HG03460 (cell line): ENCODE results near the gene ZEB1.
"Not testable (repeated sequence)": the region's sequence is repeated elsewhere in the genome, so short reads cannot be mapped to it uniquely, and the experiment has no call there.

ENCODE experiments used
- ATAC-seq: cut with Tn5 transposase; IDR thresholded peaks from one replicate; pipeline ENCODE4 v1.9.1; 2021; ENCODE audit not compliant: unreplicated experiment

ZEB1 gene

GRCh38 chr10:31479752-31480151 is 160.7 kb downstream of the ZEB1 start:
- ATAC-seq, result no peak

GRCh38 chr10:31483546-31483945 is 164.5 kb downstream of the ZEB1 start:
- no peak for ATAC-seq

- ATAC-seq, result no peak
These were observed 165.6 kb downstream of the ZEB1 start for GRCh38 chr10:31484431-31485135.

GRCh38 chr10:31490858-31491504 is 172.0 kb downstream of the ZEB1 start:
- no peak for ATAC-seq

- no peak for ATAC-seq
These were observed 188.4 kb downstream of the ZEB1 start for GRCh38 chr10:31507427-31507826.

GRCh38 chr10:31508234-31508633 is 189.2 kb downstream of the ZEB1 start:
- ATAC-seq, result no peak

- ATAC-seq, result no peak
These were observed 189.9 kb downstream of the ZEB1 start for GRCh38 chr10:31508882-31509281.

GRCh38 chr10:31509989-31510388 is 191.0 kb downstream of the ZEB1 start:
- no peak for ATAC-seq

- ATAC-seq, result no peak
These were observed 196.1 kb downstream of the ZEB1 start for GRCh38 chr10:31515116-31515515.

- no peak for ATAC-seq
These were observed 196.9 kb downstream of the ZEB1 start for GRCh38 chr10:31515819-31516402.

- ATAC-seq, result no peak
These were observed 202.2 kb downstream of the ZEB1 start for GRCh38 chr10:31520986-31521831.

- ATAC-seq, result no peak
These were observed 203.8 kb downstream of the ZEB1 start for GRCh38 chr10:31522820-31523219.

- no peak for ATAC-seq
These were observed 205.4 kb downstream of the ZEB1 start for GRCh38 chr10:31524460-31524859.

GRCh38 chr10:31526178-31526577 is 207.2 kb downstream of the ZEB1 start:
- ATAC-seq, result no peak

- ATAC-seq, result no peak
These were observed 207.7 kb downstream of the ZEB1 start for GRCh38 chr10:31526681-31527080.

- ATAC-seq, result no peak
These were observed 209.8 kb downstream of the ZEB1 start for GRCh38 chr10:31528831-31529230.

- ATAC-seq, result no peak
These were observed 217.3 kb downstream of the ZEB1 start for GRCh38 chr10:31536302-31536701.

GRCh38 chr10:31549896-31550295 is 230.9 kb downstream of the ZEB1 start:
- ATAC-seq, result no peak

GRCh38 chr10:31554556-31554955 is 235.5 kb downstream of the ZEB1 start:
- ATAC-seq, result no peak

- no peak for ATAC-seq
These were observed 238.8 kb downstream of the ZEB1 start for GRCh38 chr10:31557854-31558253.

- ATAC-seq, result not testable (repeated sequence)
These were observed 249.3 kb downstream of the ZEB1 start for GRCh38 chr10:31568252-31568861.
